GM12801 (cell line): Measurements from ENCODE around the gene C10orf62.

Experiments
- TF ChIP-seq, protein P1 (sequence below): IDR thresholded peaks from one replicate; pipeline ENCODE4 v1.5.1; 2011; ENCODE audit warnings: control low read depth; ENCODE audit not compliant: insufficient read length; ENCODE audit errors: extremely low read depth

Gene C10orf62, protein sequence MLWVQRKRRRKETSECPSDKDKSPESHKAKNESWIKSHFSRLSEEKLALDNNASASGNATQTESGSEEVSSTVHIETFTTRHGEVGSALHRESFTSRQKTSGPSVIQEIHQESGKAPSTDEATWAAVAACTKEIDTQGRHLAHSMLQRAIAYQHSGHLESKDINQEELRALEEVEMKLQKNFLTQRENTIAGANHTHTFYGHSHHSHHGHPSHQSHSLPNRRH

DNA sequence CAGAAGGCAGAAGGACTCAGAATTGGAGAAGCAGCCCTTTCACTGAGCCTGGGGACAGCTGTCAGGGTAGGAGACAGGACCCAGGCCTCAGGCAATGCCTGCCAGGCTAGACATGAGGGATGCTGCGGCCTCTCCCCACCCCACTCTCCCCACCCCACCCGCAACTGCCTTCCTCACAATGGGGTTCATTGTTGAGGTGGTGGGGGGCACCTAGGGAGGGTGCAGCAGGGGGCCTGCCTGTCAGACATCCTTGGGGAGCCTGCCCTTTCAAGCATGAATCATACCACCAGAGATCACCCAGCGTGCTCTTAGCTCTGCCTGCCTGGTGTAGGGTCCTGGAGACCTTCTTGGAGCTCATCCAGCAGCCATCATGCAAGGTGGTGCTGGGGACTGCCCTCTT, at the start of gene C10orf62:
TSS of gene C10orf62 (plus strand) at position 243 of the 400 bp plus-strand sequence. CDS start 177 bp downstream, outside the sequence.
- TF ChIP-seq, protein P1, sequence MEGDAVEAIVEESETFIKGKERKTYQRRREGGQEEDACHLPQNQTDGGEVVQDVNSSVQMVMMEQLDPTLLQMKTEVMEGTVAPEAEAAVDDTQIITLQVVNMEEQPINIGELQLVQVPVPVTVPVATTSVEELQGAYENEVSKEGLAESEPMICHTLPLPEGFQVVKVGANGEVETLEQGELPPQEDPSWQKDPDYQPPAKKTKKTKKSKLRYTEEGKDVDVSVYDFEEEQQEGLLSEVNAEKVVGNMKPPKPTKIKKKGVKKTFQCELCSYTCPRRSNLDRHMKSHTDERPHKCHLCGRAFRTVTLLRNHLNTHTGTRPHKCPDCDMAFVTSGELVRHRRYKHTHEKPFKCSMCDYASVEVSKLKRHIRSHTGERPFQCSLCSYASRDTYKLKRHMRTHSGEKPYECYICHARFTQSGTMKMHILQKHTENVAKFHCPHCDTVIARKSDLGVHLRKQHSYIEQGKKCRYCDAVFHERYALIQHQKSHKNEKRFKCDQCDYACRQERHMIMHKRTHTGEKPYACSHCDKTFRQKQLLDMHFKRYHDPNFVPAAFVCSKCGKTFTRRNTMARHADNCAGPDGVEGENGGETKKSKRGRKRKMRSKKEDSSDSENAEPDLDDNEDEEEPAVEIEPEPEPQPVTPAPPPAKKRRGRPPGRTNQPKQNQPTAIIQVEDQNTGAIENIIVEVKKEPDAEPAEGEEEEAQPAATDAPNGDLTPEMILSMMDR = no peak

DNA sequence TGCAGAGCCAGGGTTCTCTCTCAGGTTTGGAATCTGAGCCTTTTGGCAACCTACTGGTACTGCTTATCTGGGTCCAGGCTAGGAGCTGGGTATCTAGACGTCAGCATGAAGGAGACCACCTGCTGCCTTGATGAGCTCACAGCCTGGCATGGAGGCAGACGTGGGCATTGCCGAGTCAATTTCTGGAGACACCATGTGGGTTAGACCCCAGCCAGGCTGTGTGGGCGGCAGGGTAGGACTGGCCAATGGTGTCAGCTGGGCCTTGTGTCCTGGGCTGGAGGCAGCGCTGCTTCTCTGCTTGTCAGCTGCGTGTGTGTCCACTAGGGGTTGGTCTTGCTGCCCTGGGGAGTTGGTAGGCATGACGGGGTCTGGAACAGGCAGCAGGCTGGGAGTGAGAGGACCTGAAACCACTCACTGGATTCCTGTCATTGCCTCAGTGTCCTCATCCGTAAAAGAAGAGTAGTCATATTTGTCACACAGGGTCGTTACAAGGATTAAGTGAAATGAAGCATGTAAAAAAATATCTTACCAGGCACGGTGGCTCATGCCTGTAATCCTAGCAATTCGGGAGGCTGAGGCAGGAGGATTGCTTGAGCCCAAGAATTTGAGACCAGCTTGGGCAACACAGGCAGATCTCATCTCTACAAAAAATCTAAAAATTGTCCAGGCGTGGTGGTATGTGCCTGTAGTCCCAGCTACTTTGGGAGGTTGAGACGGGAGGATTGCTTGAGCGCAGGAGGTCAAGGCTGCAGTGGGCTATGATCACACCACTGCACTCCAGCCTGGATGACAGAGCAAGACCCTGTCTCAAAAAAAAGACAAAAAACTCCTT, 48.6 kb upstream of the C10orf62 start:
- TF ChIP-seq, protein P1 = no peak

DNA sequence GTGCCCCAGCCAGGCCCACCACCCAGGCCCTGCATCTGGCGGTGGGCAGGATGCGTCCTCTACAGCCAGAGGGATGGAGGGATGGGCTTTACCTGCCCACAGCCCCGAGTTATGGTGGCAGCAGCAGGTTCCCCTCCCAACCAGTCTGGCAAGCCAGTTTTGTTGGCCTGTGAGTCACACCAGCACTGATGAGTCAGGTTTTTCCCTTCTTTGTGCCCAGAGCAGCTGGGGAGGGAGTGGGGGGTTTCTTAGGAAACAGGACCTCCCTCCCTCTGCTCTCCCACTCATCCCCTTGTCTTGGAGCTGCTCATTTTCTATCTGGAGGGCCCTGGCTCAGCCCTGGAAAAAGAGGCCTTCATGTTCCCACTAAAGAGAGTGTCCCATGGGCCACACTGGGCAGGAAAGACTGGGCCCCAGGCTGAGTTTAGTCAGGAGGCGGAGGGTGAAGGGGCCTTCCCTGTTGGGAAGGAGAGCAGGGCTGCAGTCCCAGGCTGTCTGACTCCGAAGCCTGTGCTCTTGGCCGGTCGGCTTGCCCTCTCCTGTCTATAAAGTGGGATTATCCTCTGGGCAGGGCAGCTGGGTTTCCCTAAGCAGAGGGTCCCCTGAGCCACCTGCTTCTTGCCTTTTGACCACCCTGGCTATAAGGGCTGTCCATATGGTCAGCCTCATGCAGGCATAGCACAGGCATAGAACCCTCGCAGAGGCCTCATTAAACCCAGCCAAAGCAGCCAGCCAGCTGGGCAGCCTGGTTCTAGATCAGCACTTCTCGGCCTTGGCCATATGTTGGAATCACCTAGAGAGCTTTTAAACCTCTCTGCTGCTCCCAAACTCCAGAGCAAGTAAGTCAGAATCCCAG, 47.1 kb upstream of the C10orf62 start:
- TF ChIP-seq, protein P1 = no peak

DNA sequence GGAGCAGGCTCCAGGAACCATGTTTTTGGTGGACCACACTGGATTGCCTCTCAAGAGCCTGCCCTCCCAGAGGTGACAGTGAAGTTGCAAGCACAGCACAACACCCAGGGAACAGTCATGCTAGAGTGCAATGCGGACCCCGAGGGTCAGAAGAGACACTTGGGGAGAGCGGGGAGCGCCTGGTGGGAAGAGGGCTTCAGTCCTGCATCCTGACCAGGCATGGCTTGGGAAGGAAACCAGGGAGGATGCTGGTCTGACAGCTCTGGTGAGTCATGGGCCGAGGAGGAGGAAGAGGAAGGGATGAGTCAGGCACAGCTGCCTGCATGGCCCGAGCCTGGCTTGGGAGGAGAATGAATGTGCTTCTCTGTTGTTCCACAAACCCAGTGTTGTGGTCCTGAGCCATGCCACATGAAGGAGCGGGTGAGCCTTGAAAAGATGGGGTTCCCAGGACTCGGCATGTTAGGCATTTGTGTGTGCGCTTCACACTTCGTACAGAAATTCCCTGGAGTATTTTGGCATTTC, 46.4 kb upstream of the C10orf62 start:
- TF ChIP-seq, protein P1 = no peak

GRCh38 chr10:97546456-97547270, 42.9 kb upstream of the C10orf62 start:
- TF ChIP-seq, protein P1 = no peak

- TF ChIP-seq, protein P1 = no peak
Observed at GRCh38 chr10:97547271-97547600, 42.3 kb upstream of the C10orf62 start.
